Neutrophil (primary cell): ENCODE data around the gene PTPN13.

Source experiments
- H3K27ac ChIP-seq: fragments of 200-600 bp; sonication (generic); 2 replicates; pipeline ENCODE4 v1.5.1; 2016; ENCODE audit warnings: mild to moderate bottlenecking, moderate library complexity
- H3K27me3 ChIP-seq: fragments of 200-600 bp; sonication (generic); 2 replicates; pipeline ENCODE4 v1.6.0; 2016; ENCODE audit warnings: mild to moderate bottlenecking
- H3K36me3 ChIP-seq: fragments of 200-600 bp; sonication (generic); 2 replicates; pipeline ENCODE4 v1.5.1; 2017
- H3K4me1 ChIP-seq, 2 experiments: fragments of 200-600 bp in 1 of 2; sonication (generic) in 1 of 2; 1 replicate in 1 of 2; 2 replicates in 1 of 2; pipeline versions ENCODE4 v1.5.1 to v1.6.1; 2013 to 2016; ENCODE audit warnings: low read depth in 1 of 2, low read length in 1 of 2, mild to moderate bottlenecking in 1 of 2, moderate library complexity in 1 of 2; ENCODE audit not compliant: control insufficient read depth in 1 of 2, insufficient read depth in 1 of 2
- H3K4me3 ChIP-seq, 2 experiments: fragments of 200-600 bp in 1 of 2; sonication (generic) in 1 of 2; 1 replicate in 1 of 2; 2 replicates in 1 of 2; pipeline ENCODE4 v1.5.1; 2013 to 2016; ENCODE audit warnings: low read depth in 1 of 2, low read length in 1 of 2, mild to moderate bottlenecking in 1 of 2, moderate library complexity in 1 of 2
- H3K9me3 ChIP-seq: fragments of 200-600 bp; sonication (generic); 2 replicates; pipeline ENCODE4 v1.5.1; 2016
- CTCF ChIP-seq: fragments of 200-600 bp; sonication (generic); IDR thresholded peaks from 2 replicates; pipeline ENCODE4 v1.5.1; 2016; ENCODE audit warnings: antibody characterized with exemption

Gene PTPN13

GRCh38 chr4:86554646-86555045 is 39.5 kb upstream of the PTPN13 start:
- H3K27ac ChIP-seq, result no peak overlapping the region
- peaks cover 6 to 19% of the 10 kb centered on the region in 2 experiments for H3K4me1 ChIP-seq
- no peaks in the 10 kb centered on the region for H3K9me3 ChIP-seq
- TF ChIP-seq CTCF, result no peak
- H3K4me3 ChIP-seq, result no peak overlapping the region
- H3K36me3 ChIP-seq, result no peaks in the 10 kb centered on the region
- H3K27me3 ChIP-seq, result peaks cover 10% of the 10 kb centered on the region

GRCh38 chr4:86556791-86557415 is 37.2 kb upstream of the PTPN13 start:
- H3K9me3 ChIP-seq, result no peaks in the 10 kb centered on the region
- H3K27ac ChIP-seq, result no peak overlapping the region
- H3K36me3 ChIP-seq, result no peaks in the 10 kb centered on the region
- H3K27me3 ChIP-seq, result peaks cover 10% of the 10 kb centered on the region
- no peak overlapping the region for H3K4me3 ChIP-seq
- no peak for TF ChIP-seq CTCF
- H3K4me1 ChIP-seq, result peaks cover 6 to 19% of the 10 kb centered on the region in 2 experiments

- no peak overlapping the region for H3K27ac ChIP-seq
- H3K4me3 ChIP-seq, result no peak overlapping the region
- H3K4me1 ChIP-seq, result peaks cover 6 to 19% of the 10 kb centered on the region in 2 experiments
- H3K9me3 ChIP-seq, result no peaks in the 10 kb centered on the region
- H3K27me3 ChIP-seq, result peaks cover 10% of the 10 kb centered on the region
- no peak for TF ChIP-seq CTCF
- no peaks in the 10 kb centered on the region for H3K36me3 ChIP-seq
Observed at GRCh38 chr4:86557526-86557925, 36.6 kb upstream of the PTPN13 start.

GRCh38 chr4:86558258-86558657 is 35.9 kb upstream of the PTPN13 start:
- Histone ChIP-seq H3K27me3 (peaks cover 4% of the 10 kb centered on the region), H3K9me3 (no peaks in the 10 kb centered on the region), H3K27ac (no peak overlapping the region), H3K4me1 (peaks cover 6 to 19% of the 10 kb centered on the region in 2 experiments), H3K4me3 (no peak overlapping the region), H3K36me3 (no peaks in the 10 kb centered on the region)
- TF ChIP-seq CTCF, result no peak

GRCh38 chr4:86558797-86559196 is 35.3 kb upstream of the PTPN13 start:
- Histone ChIP-seq H3K27ac (no peak overlapping the region), H3K4me1 (peaks cover 6 to 19% of the 10 kb centered on the region in 2 experiments), H3K9me3 (no peaks in the 10 kb centered on the region), H3K36me3 (no peaks in the 10 kb centered on the region), H3K4me3 (no peak overlapping the region), H3K27me3 (no peaks in the 10 kb centered on the region)
- no peak for TF ChIP-seq CTCF
